C4-2B (cell line): Measurements from ENCODE around the gene AFG3L2.

Experiments
- H3K27ac ChIP-seq: fragments of 450-650 bp; 2 replicates; pipeline ENCODE4 v1.5.1; 2017
- CTCF ChIP-seq: fragments of 450-650 bp; conservative IDR thresholded peaks from 2 replicates; pipeline ENCODE4 v1.5.1; 2017; ENCODE audit warnings: mild to moderate bottlenecking
- ZFX ChIP-seq: fragments of 450-650 bp; IDR thresholded peaks from 2 replicates; pipeline ENCODE4 v1.6.1; 2017

Gene AFG3L2

GRCh38 chr18:12312976-12313375 is 64.1 kb downstream of the AFG3L2 start:
- TF ChIP-seq CTCF (no peak), ZFX (no peak)
- H3K27ac ChIP-seq: no peak overlapping the region

GRCh38 chr18:12310762-12311161 is 66.3 kb downstream of the AFG3L2 start:
- H3K27ac ChIP-seq: no peak overlapping the region
- TF ChIP-seq ZFX (no peak), CTCF (no peak)

GRCh38 chr18:12309683-12310198 is 67.3 kb downstream of the AFG3L2 start:
- TF ChIP-seq ZFX: no peak
- no peak for TF ChIP-seq CTCF
- H3K27ac ChIP-seq: no peak overlapping the region

- peak overlapping the region; percentile 56 for H3K27ac ChIP-seq
- TF ChIP-seq CTCF (no peak), ZFX (peak; percentile 54; the same call in 1 of the 2 replicates)
These were observed 68.5 kb downstream of the AFG3L2 start for GRCh38 chr18:12308386-12309100.

- peak within 1 kb of the TSS; percentile 56 for H3K27ac ChIP-seq
- no peak for TF ChIP-seq CTCF
- TF ChIP-seq ZFX: no peak
These were observed 69.2 kb downstream of the AFG3L2 start, which contains the start of gene TUBB6 for GRCh38 chr18:12307701-12308385. TUBB6 (plus strand) TSS chr18:12308241; CDS start chr18:12308293, 52 bp downstream.

GRCh38 chr18:12306752-12307700 is 70.0 kb downstream of the AFG3L2 start:
- H3K27ac ChIP-seq: no peak overlapping the region
- TF ChIP-seq CTCF: no peak
- TF ChIP-seq ZFX: no peak
